Esophagus muscularis mucosa (tissue), 4 donors: Measurements from ENCODE around the gene INTS3. TPM values are rescaled to one million over a fixed set of nuclear protein-coding genes. Genes with fewer than 3 reads are reported as not detected.
"Not testable (repeated sequence)": the region's sequence is repeated elsewhere in the genome, so short reads cannot be mapped to it uniquely, and the experiment has no call there.

Experiments used
- DNase-seq: peaks from one replicate; pipeline ENCODE4 v3.0.0-alpha.2; 2017; ENCODE audit errors: extremely low spot score
- H3K27ac ChIP-seq, 4 donors: fragments of 200-600 bp; sonication (generic); replicated peaks in 1 of 4; 1 replicate in 3 of 4; 2 replicates in 1 of 4; pipeline ENCODE4 v1.5.1; 2016 to 2019; ENCODE audit warnings: mild to moderate bottlenecking in 1 of 4
- H3K27me3 ChIP-seq, 4 donors: fragments of 200-600 bp; sonication (generic); one replicate each; pipeline versions ENCODE4 v1.5.1 to v1.6.0; 2016 to 2019
- H3K36me3 ChIP-seq, 4 donors: fragments of 200-600 bp; sonication (generic); one replicate each; pipeline ENCODE4 v1.5.1; 2016 to 2019
- H3K4me1 ChIP-seq, 4 donors: fragments of 200-600 bp; sonication (generic); one replicate each; pipeline ENCODE4 v1.5.1; 2016 to 2019
- H3K4me3 ChIP-seq, 4 donors: fragments of 200-600 bp; sonication (generic); 1 replicate in 2 of 4; 2 replicates in 2 of 4; pipeline ENCODE4 v1.5.1; 2016 to 2019; ENCODE audit warnings: mild to moderate bottlenecking in 4 of 4, moderate library complexity in 1 of 4
- H3K9me3 ChIP-seq, 4 donors: fragments of 200-600 bp; sonication (generic); 1 replicate in 3 of 4; 2 replicates in 1 of 4; pipeline ENCODE4 v1.5.1; 2016 to 2019
- CTCF ChIP-seq, 3 experiments: fragments of 200-600 bp in 2 of 3; fragments of 450-650 bp in 1 of 3; sonication (generic) in 2 of 3; IDR thresholded peaks; one replicate each; pipeline ENCODE4 v1.5.1; 2017 to 2019; ENCODE audit warnings: antibody characterized with exemption in 3 of 3, mild to moderate bottlenecking in 2 of 3, moderate library complexity in 1 of 3
- EP300 ChIP-seq: sonication (generic); formaldehyde crosslinking; IDR thresholded peaks from one replicate; pipeline ENCODE4 v1.6.1; 2017; ENCODE audit warnings: antibody characterized with exemption
- POLR2A ChIP-seq: fragments of 450-650 bp; IDR thresholded peaks from one replicate; pipeline ENCODE4 v1.6.1; 2017; ENCODE audit warnings: antibody characterized with exemption, moderate library complexity, mild to moderate bottlenecking, low read depth
- POLR2AphosphoS5 ChIP-seq, 2 donors: sonication (generic); formaldehyde crosslinking; IDR thresholded peaks; one replicate each; pipeline ENCODE4 v1.6.1; 2017; ENCODE audit warnings: antibody characterized with exemption in 2 of 2
- WGBS: methylation state at CpG from one replicate; pipeline ENCODE4 v1.1.5; 2018; 5-methylcytosine and 5-hydroxymethylcytosine counted together
- intact Hi-C: fragments of 100-400 bp; cut with DNase I; formaldehyde crosslinking; loops from one replicate; pipeline ENCODE4 v1.15.1; 2023
- total RNA-seq, 4 donors: library from RNA; depleted of rRNA; stranded (reverse); fragments of >200 nt; gene quantifications; one replicate each; pipeline versions ENCODE4 v1.1.0 to v1.2.1, GENCODE V29; 2016

Gene INTS3
- total RNA-seq, 4 donors from 2014 or later, result 32.3 to 45.5 (median 38.9) TPM

- Histone ChIP-seq H3K4me1 (peaks cover 33 to 40% (median 38%) of the 10 kb centered on the region in 4 donors), H3K27me3 (no peaks in the 10 kb centered on the region), H3K27ac (no peak overlapping the region), H3K36me3 (peaks cover 51 to 94% (median 82%) of the 10 kb centered on the region in 4 donors), H3K9me3 (no peaks in the 10 kb centered on the region), H3K4me3 (no peak overlapping the region)
- no peak for DNase-seq
- WGBS, result 100% methylated on average over 2 of the region's 2 CpGs
- TF ChIP-seq POLR2A (no peak), CTCF (IDR thresholded peaks at IDR 0.05) (no peak), EP300 (no peak), POLR2AphosphoS5 (IDR thresholded peaks at IDR 0.05) (no peak)
- intact Hi-C loops, result no loop called here
Observed at GRCh38 chr1:153754266-153754665, 26.4 kb downstream of the INTS3 start.

GRCh38 chr1:153760440-153760839 is 32.6 kb downstream of the INTS3 start:
- intact Hi-C loops, result no loop called here
- H3K27ac ChIP-seq, result no peak overlapping the region
- no peak for TF ChIP-seq CTCF (IDR thresholded peaks at IDR 0.05)
- no peak for TF ChIP-seq POLR2AphosphoS5 (IDR thresholded peaks at IDR 0.05)
- no peak for TF ChIP-seq POLR2A
- no peak for TF ChIP-seq EP300
- peaks cover 55 to 100% (median 89%) of the 10 kb centered on the region in 4 donors for H3K36me3 ChIP-seq
- H3K9me3 ChIP-seq, result no peaks in the 10 kb centered on the region
- H3K4me3 ChIP-seq, result no peak overlapping the region
- DNase-seq, result no peak
- no peaks in the 10 kb centered on the region for H3K27me3 ChIP-seq
- WGBS, result 91% methylated on average over 4 of the region's 4 CpGs
- H3K4me1 ChIP-seq, result peaks cover 0 to 8% (median 0%) of the 10 kb centered on the region in 4 donors

GRCh38 chr1:153763365-153764225 is 35.7 kb downstream of the INTS3 start:
- no peaks in the 10 kb centered on the region for H3K27me3 ChIP-seq
- H3K27ac ChIP-seq, result peak overlapping the region in 3 of 4 donors; percentile 6 to 47 (median 16)
- WGBS, result 63% methylated on average over 6 of the region's 7 CpGs
- H3K4me3 ChIP-seq, result no peak overlapping the region
- intact Hi-C loops, result no loop called here
- TF ChIP-seq EP300 (no peak), POLR2AphosphoS5 (IDR thresholded peaks at IDR 0.05) (peak; percentile 35 to 40)
- H3K9me3 ChIP-seq, result no peaks in the 10 kb centered on the region
- peaks cover 0 to 8% (median 0%) of the 10 kb centered on the region in 4 donors for H3K4me1 ChIP-seq
- H3K36me3 ChIP-seq, result peaks cover 43 to 100% (median 88%) of the 10 kb centered on the region in 4 donors
- no peak for DNase-seq

- H3K4me3 ChIP-seq, result no peak overlapping the region
- no peaks in the 10 kb centered on the region for H3K27me3 ChIP-seq
- peaks cover 36 to 100% (median 88%) of the 10 kb centered on the region in 4 donors for H3K36me3 ChIP-seq
- peak overlapping the region in 1 of 4 donors; percentile 47 for H3K27ac ChIP-seq
- no peaks in the 10 kb centered on the region for H3K9me3 ChIP-seq
- DNase-seq, result no peak
- 83% methylated on average over 5 of the region's 5 CpGs for WGBS
- intact Hi-C loops, result no loop called here
- TF ChIP-seq POLR2A, result no peak
- H3K4me1 ChIP-seq, result peaks cover 0 to 8% (median 0%) of the 10 kb centered on the region in 4 donors
Observed at GRCh38 chr1:153764310-153764709, 36.5 kb downstream of the INTS3 start.

GRCh38 chr1:153766663-153767062 is 38.8 kb downstream of the INTS3 start:
- intact Hi-C loops, H3K4me3 ChIP-seq, H3K27ac ChIP-seq, H3K9me3 ChIP-seq, H3K27me3 ChIP-seq, DNase-seq: not testable (repeated sequence)
- WGBS, result 91% methylated on average over 10 of the region's 10 CpGs
- Histone ChIP-seq H3K4me1 (peaks cover 12 to 27% (median 16%) of the 10 kb centered on the region in 4 donors), H3K36me3 (peaks cover 34 to 100% (median 88%) of the 10 kb centered on the region in 4 donors)

GRCh38 chr1:153767519-153767918 is 39.7 kb downstream of the INTS3 start:
- H3K27ac ChIP-seq, result no peak overlapping the region
- intact Hi-C loops, result no loop called here
- H3K4me1 ChIP-seq, result peaks cover 21 to 34% (median 22%) of the 10 kb centered on the region in 4 donors
- H3K4me3 ChIP-seq, result no peak overlapping the region
- WGBS, result 81% methylated on average over 6 of the region's 11 CpGs
- no peak for DNase-seq
- no peaks in the 10 kb centered on the region for H3K9me3 ChIP-seq
- no peaks in the 10 kb centered on the region for H3K27me3 ChIP-seq
- H3K36me3 ChIP-seq, result peaks cover 34 to 100% (median 90%) of the 10 kb centered on the region in 4 donors
- TF ChIP-seq POLR2A (no peak), EP300 (no peak), POLR2AphosphoS5 (IDR thresholded peaks at IDR 0.05) (no peak), CTCF (IDR thresholded peaks at IDR 0.05) (no peak)
